Right atrium auricular region (tissue), 2 donors: ENCODE measurements around the gene CYP3A4. TPM values are rescaled to one million over a fixed set of nuclear protein-coding genes. Genes with fewer than 3 reads are reported as not detected.
"Not testable (repeated sequence)": the region's sequence is repeated elsewhere in the genome, so short reads cannot be mapped to it uniquely, and the experiment has no call there.

Source experiments
- DNase-seq: peaks from one replicate; pipeline ENCODE4 v3.0.0-alpha.2; 2019; ENCODE audit warnings: low spot score
- H3K27ac ChIP-seq, 2 donors: fragments of 200-600 bp; sonication (generic); 1 replicate in 1 of 2; 2 replicates in 1 of 2; pipeline ENCODE4 v1.5.1; 2016 to 2019
- H3K27me3 ChIP-seq, 2 donors: fragments of 200-600 bp; sonication (generic); one replicate each; pipeline versions ENCODE4 v1.5.1 to v1.6.0; 2017 to 2019
- H3K36me3 ChIP-seq: fragments of 200-600 bp; sonication (generic); one replicate; pipeline ENCODE4 v1.5.1; 2016
- H3K4me1 ChIP-seq, 2 donors: fragments of 200-600 bp; sonication (generic); one replicate each; pipeline versions ENCODE4 v1.5.1 to v1.6.0; 2017 to 2019
- H3K4me3 ChIP-seq, 2 donors: fragments of 200-600 bp; sonication (generic); 1 replicate in 1 of 2; 2 replicates in 1 of 2; pipeline ENCODE4 v1.5.1; 2017 to 2019; ENCODE audit warnings: mild to moderate bottlenecking in 1 of 2, moderate library complexity in 1 of 2
- H3K9me3 ChIP-seq, 2 donors: fragments of 200-600 bp; sonication (generic); one replicate each; pipeline ENCODE4 v1.5.1; 2019
- total RNA-seq, 2 donors: library from RNA; depleted of rRNA; stranded (reverse); fragments of >200 nt; gene quantifications; one replicate each; pipeline ENCODE4 v1.1.0, GENCODE V29; 2016
- TF ChIP-seq, protein P1 (sequence below), 2 donors: fragments of 200-600 bp; sonication (generic); IDR thresholded peaks; one replicate each; pipeline ENCODE4 v1.5.1; 2019; ENCODE audit warnings: antibody characterized with exemption in 2 of 2

The CYP3A4 gene
- total RNA-seq, 2 donors from 2014 or later, result 0.43 TPM; not detected in 1

DNA sequence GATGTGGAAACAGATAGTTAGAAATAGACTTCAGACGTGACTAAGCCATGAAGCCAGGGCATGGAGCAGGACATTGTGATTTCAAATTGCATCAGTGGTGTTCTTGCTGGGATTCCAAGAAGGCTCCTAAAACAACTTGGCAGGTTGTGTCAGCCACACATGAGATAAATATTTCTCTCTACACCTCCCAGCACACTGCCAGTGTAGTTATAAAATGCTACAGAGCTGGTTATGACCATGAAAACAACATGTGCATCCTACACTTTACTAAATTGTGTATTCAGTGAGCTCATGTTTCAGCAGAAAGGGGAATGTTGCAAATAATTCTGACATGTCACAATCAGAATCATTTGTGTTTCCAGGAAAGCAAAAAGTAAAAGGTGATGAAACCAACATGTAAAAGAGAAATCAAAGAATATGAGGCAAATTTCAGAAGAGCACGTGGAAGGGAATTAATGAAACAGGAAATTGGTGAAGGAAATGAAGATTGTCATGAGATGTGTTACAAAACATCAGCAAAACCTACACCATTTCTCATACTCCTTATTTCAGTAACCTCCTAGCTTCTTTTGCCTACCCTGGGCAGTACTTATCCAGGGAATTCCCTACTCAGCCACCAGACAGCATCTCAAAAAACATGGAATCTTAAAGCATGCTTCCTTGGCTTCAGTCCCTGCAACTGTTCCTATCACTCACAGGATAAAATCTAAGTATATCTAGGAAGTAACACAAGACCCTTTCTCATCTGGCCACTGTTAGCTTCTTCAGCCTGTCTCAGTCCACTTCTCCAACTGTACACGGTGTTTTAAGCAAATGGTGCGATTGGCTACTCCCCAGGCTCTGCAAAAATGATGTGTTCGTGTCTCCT, 43.2 kb downstream of the CYP3A4 start:
- Histone ChIP-seq H3K27ac (no peak overlapping the region), H3K4me1 (no peaks in the 10 kb centered on the region), H3K27me3 (no peaks in the 10 kb centered on the region), H3K36me3 (peaks cover 5% of the 10 kb centered on the region), H3K4me3 (no peak overlapping the region), H3K9me3 (no peaks in the 10 kb centered on the region)
- TF ChIP-seq, protein P1, sequence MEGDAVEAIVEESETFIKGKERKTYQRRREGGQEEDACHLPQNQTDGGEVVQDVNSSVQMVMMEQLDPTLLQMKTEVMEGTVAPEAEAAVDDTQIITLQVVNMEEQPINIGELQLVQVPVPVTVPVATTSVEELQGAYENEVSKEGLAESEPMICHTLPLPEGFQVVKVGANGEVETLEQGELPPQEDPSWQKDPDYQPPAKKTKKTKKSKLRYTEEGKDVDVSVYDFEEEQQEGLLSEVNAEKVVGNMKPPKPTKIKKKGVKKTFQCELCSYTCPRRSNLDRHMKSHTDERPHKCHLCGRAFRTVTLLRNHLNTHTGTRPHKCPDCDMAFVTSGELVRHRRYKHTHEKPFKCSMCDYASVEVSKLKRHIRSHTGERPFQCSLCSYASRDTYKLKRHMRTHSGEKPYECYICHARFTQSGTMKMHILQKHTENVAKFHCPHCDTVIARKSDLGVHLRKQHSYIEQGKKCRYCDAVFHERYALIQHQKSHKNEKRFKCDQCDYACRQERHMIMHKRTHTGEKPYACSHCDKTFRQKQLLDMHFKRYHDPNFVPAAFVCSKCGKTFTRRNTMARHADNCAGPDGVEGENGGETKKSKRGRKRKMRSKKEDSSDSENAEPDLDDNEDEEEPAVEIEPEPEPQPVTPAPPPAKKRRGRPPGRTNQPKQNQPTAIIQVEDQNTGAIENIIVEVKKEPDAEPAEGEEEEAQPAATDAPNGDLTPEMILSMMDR (IDR thresholded peaks at IDR 0.05), result no peak
- no peak for DNase-seq

DNA sequence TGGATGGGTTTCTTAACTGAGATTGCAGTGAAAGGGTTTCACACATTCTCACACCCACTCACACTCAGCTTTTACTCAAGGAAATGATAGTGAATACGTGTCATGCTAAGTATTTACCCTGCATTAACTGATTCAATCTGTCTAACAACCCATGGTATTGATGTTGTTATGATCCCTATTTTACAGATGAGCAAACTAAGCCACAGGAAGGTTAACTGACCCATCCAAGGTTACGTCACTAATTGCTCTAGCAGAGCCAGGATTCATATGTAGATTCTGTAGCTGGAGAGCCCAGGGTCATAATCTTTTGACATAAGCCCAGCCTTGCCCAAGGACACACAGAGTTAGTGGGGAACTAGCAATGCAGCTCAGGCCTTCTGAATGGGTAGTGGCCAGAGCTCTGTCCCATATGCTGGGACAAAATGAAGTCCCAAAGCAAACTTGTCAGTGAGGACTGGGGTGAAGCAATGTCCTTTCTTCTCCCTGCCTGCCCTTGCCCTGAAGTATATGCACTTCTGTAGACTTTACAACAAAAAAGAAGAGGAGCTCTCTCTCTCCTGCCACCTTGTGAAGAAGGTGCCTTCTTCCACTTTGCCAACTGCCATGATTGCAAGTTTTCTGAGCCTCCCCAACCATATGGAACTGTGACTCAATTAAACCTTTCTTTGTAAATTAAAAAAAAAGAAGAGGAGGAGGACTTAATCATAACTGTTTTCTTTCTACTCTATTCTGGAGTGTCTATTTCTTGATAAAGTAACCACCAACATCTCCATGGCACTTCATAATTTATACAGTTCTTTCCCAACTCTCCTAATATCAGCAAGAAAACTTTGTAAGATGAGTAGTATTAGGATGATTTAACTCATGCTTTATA, 44.0 kb downstream of the CYP3A4 start:
- no peaks in the 10 kb centered on the region for H3K4me1 ChIP-seq
- no peaks in the 10 kb centered on the region for H3K9me3 ChIP-seq
- no peak overlapping the region for H3K27ac ChIP-seq
- TF ChIP-seq, protein P1 (IDR thresholded peaks at IDR 0.05), result no peak
- H3K27me3 ChIP-seq, result no peaks in the 10 kb centered on the region
- no peak overlapping the region for H3K4me3 ChIP-seq
- DNase-seq, result no peak
- H3K36me3 ChIP-seq, result peaks cover 5% of the 10 kb centered on the region

DNA sequence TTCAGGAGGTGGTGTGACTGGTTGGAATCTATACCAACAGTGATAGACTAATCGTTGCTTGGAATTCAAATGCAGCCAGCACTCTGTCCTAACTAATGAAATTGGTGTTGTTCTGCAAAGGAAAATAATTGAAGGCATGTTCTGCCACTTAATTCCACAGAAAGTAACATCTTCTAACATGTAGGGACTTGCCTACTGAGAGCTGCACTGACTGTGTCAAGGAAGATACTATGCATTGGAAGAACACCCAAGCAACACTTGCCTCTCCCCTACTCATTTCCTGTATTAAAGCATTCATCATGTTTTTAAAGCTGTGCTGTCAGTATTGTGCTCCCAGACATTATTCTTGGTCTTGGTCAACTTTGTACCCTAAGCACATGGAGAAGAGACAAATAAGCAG, 46.3 kb downstream of the CYP3A4 start:
- Histone ChIP-seq H3K36me3 (peaks cover 5% of the 10 kb centered on the region), H3K9me3 (no peaks in the 10 kb centered on the region), H3K27me3 (no peaks in the 10 kb centered on the region), H3K27ac (no peak overlapping the region), H3K4me1 (no peaks in the 10 kb centered on the region), H3K4me3 (no peak overlapping the region)
- DNase-seq, result no peak
- TF ChIP-seq, protein P1 (IDR thresholded peaks at IDR 0.05), result no peak

DNA sequence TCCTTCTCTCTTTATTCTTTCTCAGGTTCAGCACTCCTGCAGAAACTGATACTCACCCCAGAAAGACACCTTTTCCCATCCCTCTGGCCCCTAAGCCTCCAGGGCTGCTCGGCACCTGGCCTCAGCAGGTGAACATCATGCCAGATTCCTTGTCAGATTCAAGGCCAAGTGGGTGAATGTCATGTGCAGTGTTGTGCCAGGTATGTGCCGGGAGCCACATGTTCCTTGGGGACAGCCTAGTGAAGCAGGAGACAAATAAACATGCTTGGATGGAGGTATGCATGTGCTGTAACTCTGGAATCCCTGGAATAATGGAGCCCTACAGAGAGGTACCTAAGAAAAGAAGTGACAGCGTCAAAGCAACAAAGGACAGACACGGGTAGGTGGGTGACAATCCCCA, 47.3 kb downstream of the CYP3A4 start:
- not testable (repeated sequence) for H3K4me3 ChIP-seq, H3K4me1 ChIP-seq, H3K36me3 ChIP-seq, DNase-seq, H3K27me3 ChIP-seq, H3K27ac ChIP-seq, H3K9me3 ChIP-seq

DNA sequence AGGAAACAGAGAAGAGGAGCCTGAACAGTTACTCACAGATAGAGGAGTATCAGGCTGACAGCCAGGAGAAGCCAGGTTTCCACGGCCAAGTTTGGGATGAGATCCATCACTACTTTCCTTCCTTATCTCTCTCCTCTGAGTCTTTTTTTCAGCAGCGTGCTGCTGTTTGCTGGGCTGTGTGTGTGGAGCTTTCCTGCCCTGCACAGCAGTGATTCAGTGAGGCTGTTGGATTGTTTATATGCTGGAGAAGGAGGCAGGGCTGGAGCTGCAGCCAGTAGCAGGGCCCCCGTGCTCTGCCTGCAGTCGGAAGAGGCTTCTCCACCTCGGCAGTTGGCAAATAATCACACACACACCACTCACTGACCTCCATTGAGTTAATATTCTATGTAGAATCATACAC, 49.0 kb downstream of the CYP3A4 start, which contains the start of gene CYP3A7:
Gene CYP3A7 (minus strand): TSS at position 210 of the 400 bp plus-strand sequence. CDS start 103 bp downstream, at position 107.
- TF ChIP-seq, protein P1 (IDR thresholded peaks at IDR 0.05), result no peak

DNA sequence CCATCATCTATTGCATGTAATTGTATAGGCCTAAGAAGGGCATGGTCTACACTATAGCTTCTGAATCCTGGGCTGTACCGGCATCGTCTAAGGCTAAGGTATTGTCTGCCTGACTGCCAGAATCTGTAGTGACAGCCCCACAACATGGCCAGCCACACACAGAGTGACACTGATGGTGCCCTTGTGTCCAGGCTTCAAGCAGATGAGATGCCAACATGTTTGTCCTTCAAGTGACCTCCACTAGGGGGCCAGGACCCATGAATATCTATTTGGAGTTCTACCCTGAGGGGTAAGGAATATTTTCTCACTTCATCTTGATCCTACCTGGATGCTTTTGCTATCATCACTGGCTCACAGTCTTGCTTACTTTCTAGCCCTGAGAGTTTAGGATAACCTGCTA, 50.5 kb downstream of the CYP3A4 start:
- no peaks in the 10 kb centered on the region for H3K9me3 ChIP-seq
- no peak overlapping the region for H3K4me3 ChIP-seq
- TF ChIP-seq, protein P1 (IDR thresholded peaks at IDR 0.05), result no peak
- H3K4me1 ChIP-seq, result no peaks in the 10 kb centered on the region
- H3K36me3 ChIP-seq, result peaks cover 5% of the 10 kb centered on the region
- DNase-seq, result no peak
- H3K27me3 ChIP-seq, result no peaks in the 10 kb centered on the region
- H3K27ac ChIP-seq, result no peak overlapping the region

More for the DNA sequence above, 49.0 kb downstream of the CYP3A4 start, which contains the start of gene CYP3A7:
- no peaks in the 10 kb centered on the region for H3K27me3 ChIP-seq
- no peaks in the 10 kb centered on the region for H3K9me3 ChIP-seq
- H3K4me3 ChIP-seq, result no peak within 1 kb of the TSS
- H3K27ac ChIP-seq, result no peak within 1 kb of the TSS
- H3K36me3 ChIP-seq, result peaks cover 5% of the 10 kb centered on the region
- H3K4me1 ChIP-seq, result no peaks in the 10 kb centered on the region
- no peak for DNase-seq
